Measurements from ENCODE around the gene CYLC2.

The CYLC2 gene, protein sequence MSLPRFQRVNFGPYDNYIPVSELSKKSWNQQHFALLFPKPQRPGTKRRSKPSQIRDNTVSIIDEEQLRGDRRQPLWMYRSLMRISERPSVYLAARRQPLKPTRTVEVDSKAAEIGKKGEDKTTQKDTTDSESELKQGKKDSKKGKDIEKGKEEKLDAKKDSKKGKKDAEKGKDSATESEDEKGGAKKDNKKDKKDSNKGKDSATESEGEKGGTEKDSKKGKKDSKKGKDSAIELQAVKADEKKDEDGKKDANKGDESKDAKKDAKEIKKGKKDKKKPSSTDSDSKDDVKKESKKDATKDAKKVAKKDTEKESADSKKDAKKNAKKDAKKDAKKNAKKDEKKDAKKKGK

GRCh38 chr9:102995033-102995432, at the start of gene CYLC2:
Gene CYLC2, plus strand, starts transcription at chr9:102995333. Its CDS starts 48 bp downstream, at chr9:102995381.
- Mint-ChIP-seq H3K27me3 (no peaks in the 10 kb centered on the region), H3K9me3 (ENCODE audit: low read depth) (no peaks in the 10 kb centered on the region), H3K27ac (no peak within 1 kb of the TSS), H3K36me3 (no peaks in the 10 kb centered on the region), H3K4me1 (ENCODE audit: low read depth) (no peaks in the 10 kb centered on the region), H3K4me3 (no peak within 1 kb of the TSS)

DNA sequence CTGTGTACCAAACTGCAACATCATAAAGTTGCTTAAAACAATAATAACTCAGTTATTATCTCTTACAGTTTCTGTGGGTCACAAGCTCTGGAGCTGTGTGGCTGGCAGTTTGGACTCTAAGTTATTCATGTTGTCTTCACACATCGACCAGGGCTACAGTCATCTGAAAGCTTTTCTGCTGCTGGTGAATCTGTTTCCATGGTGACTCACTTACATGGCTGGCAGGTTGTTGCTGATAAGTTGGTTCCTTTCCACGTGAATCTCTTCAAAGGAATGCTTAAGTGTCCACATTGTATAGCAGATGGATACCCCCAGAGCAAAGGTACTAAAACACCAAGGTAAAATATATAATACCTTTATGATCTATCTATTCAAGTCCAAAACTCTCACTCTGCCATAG, 44.8 kb upstream of the CYLC2 start:
- Mint-ChIP-seq H3K9me3 (ENCODE audit: low read depth) (no peaks in the 10 kb centered on the region), H3K27ac (no peak overlapping the region), H3K4me1 (ENCODE audit: low read depth) (no peaks in the 10 kb centered on the region), H3K36me3 (no peaks in the 10 kb centered on the region), H3K4me3 (no peak overlapping the region), H3K27me3 (no peaks in the 10 kb centered on the region)

- Mint-ChIP-seq H3K4me1 (ENCODE audit: low read depth) (no peaks in the 10 kb centered on the region), H3K27ac (no peak overlapping the region), H3K36me3 (no peaks in the 10 kb centered on the region), H3K27me3 (no peaks in the 10 kb centered on the region), H3K9me3 (ENCODE audit: low read depth) (peaks cover 20% of the 10 kb centered on the region), H3K4me3 (no peak overlapping the region)
These were observed 28.1 kb upstream of the CYLC2 start for GRCh38 chr9:102966999-102967398.

DNA sequence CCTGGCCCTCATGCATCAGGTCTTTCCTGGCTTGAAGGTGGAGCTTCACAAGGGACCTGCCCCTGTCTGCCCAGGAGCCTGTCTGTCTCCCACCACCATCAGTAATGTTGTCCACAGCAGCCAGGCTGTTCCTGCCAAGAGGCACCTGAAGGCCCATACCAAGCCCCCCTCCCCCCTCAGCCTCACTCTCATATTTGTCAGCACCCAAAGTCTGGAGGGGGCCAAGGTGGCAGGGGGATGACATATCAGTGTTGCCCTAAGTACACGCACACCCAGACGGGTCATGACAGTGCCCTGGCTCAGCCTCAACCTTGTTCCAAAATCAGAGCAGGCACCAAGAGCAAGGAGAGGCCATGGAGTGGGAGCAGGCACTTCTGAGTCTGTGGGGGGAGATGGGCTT, 27.2 kb upstream of the CYLC2 start:
- peaks cover 21% of the 10 kb centered on the region for H3K9me3 Mint-ChIP-seq (ENCODE audit: low read depth)
- no peak overlapping the region for H3K4me3 Mint-ChIP-seq
- H3K27ac Mint-ChIP-seq: no peak overlapping the region
- H3K36me3 Mint-ChIP-seq: no peaks in the 10 kb centered on the region
- no peaks in the 10 kb centered on the region for H3K27me3 Mint-ChIP-seq
- H3K4me1 Mint-ChIP-seq (ENCODE audit: low read depth): no peaks in the 10 kb centered on the region

DNA sequence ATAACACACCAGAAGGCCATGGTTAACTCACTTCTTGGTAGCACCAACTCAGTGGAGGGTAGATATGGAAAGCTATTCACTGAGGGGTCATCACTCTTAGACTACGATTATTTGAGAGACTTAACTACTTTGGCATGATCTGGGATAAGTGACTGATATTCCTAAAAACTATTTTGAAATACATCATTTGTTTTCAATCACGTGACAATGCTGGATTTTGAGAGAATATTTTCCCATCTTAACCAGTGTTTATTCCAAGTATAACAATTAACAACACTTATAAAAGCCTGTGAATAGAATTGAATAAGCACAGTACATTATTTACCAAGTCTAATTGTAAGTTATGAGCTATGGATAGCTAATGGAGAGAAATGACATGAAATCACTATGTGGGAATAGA, 22.4 kb upstream of the CYLC2 start:
- no peaks in the 10 kb centered on the region for H3K36me3 Mint-ChIP-seq
- no peak overlapping the region for H3K4me3 Mint-ChIP-seq
- H3K9me3 Mint-ChIP-seq (ENCODE audit: low read depth): peaks cover 21% of the 10 kb centered on the region
- H3K4me1 Mint-ChIP-seq (ENCODE audit: low read depth): no peaks in the 10 kb centered on the region
- no peaks in the 10 kb centered on the region for H3K27me3 Mint-ChIP-seq
- no peak overlapping the region for H3K27ac Mint-ChIP-seq

DNA sequence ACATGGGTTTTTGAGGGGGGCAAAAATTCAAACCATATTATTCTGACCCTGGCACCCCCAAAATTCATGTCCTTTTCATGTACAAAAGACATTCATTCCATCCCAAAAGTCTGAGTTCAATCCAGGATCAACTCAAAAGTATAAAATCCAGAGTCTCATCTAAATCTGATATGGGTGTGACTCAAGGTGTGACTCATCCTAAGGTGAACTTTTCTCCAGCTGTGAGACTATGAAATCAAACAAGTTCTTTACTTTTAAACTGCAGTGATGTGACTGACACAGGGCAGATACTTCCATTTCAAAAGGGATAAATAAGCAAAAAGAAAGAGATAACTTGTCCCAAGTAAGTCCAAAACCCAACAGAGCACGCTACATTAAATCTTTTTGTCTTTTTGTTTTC, 20.6 kb upstream of the CYLC2 start:
- no peak overlapping the region for H3K4me3 Mint-ChIP-seq
- peaks cover 16% of the 10 kb centered on the region for H3K9me3 Mint-ChIP-seq (ENCODE audit: low read depth)
- H3K36me3 Mint-ChIP-seq: no peaks in the 10 kb centered on the region
- H3K27me3 Mint-ChIP-seq: no peaks in the 10 kb centered on the region
- no peak overlapping the region for H3K27ac Mint-ChIP-seq
- H3K4me1 Mint-ChIP-seq (ENCODE audit: low read depth): no peaks in the 10 kb centered on the region

DNA sequence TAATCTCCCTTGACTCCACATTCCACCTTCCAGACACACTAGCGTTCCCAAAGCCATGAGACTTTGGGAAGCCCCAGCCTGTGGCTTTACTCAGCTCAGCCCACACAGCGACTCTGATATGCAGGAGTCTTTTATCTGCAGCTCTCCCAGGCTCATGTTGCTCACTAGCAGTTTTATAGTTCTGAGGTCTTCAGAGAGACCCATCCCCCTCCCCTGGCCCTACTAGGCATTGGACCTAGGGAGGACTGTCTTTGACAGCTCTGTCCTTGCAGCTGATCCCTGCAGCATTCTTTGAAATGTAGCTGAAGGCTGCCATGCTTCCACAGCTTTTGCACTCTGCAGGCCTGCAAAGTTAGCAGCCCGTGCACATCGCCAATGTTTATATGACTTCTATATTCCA, 19.9 kb upstream of the CYLC2 start:
- Mint-ChIP-seq H3K27ac (no peak overlapping the region), H3K4me1 (ENCODE audit: low read depth) (no peaks in the 10 kb centered on the region), H3K4me3 (no peak overlapping the region), H3K36me3 (no peaks in the 10 kb centered on the region), H3K27me3 (no peaks in the 10 kb centered on the region), H3K9me3 (ENCODE audit: low read depth) (peaks cover 14% of the 10 kb centered on the region)

- Mint-ChIP-seq H3K27ac (no peak overlapping the region), H3K4me3 (no peak overlapping the region), H3K4me1 (ENCODE audit: low read depth) (no peaks in the 10 kb centered on the region), H3K36me3 (no peaks in the 10 kb centered on the region), H3K27me3 (peaks cover 2% of the 10 kb centered on the region), H3K9me3 (ENCODE audit: low read depth) (peaks cover 4% of the 10 kb centered on the region)
These were observed 9.8 kb upstream of the CYLC2 start for GRCh38 chr9:102985162-102985895.

- Mint-ChIP-seq H3K4me3 (no peak overlapping the region), H3K4me1 (ENCODE audit: low read depth) (no peaks in the 10 kb centered on the region), H3K27ac (no peak overlapping the region), H3K36me3 (no peaks in the 10 kb centered on the region), H3K9me3 (ENCODE audit: low read depth) (peaks cover 4% of the 10 kb centered on the region), H3K27me3 (peaks cover 2% of the 10 kb centered on the region)
These were observed 8.7 kb upstream of the CYLC2 start for GRCh38 chr9:102986425-102986824.

DNA sequence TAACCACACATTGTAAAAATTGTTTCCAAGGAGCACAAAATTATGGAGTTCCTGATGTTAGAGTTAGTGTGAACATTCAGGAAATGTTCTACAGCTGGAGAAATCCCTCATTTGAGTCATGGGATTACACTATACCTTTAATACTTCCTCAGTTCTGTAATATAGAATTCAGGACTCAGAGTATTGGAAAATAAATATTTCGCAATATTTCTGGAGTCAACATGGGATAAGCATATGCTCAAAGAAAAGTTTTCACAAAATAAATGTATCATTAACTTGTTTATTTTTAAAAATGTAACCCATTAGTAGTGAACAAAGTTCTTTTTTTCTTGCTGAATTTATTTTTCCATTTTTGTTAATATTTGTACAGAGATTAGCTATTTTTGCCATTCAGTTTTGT, 8.6 kb downstream of the CYLC2 start:
- Mint-ChIP-seq H3K9me3 (ENCODE audit: low read depth) (no peaks in the 10 kb centered on the region), H3K36me3 (no peaks in the 10 kb centered on the region), H3K4me1 (ENCODE audit: low read depth) (no peaks in the 10 kb centered on the region), H3K27me3 (no peaks in the 10 kb centered on the region), H3K4me3 (no peak overlapping the region), H3K27ac (no peak overlapping the region)

- H3K36me3 Mint-ChIP-seq: no peaks in the 10 kb centered on the region
- H3K9me3 Mint-ChIP-seq (ENCODE audit: low read depth): no peaks in the 10 kb centered on the region
- H3K4me3 Mint-ChIP-seq: no peak overlapping the region
- H3K27ac Mint-ChIP-seq: no peak overlapping the region
- no peaks in the 10 kb centered on the region for H3K27me3 Mint-ChIP-seq
- H3K4me1 Mint-ChIP-seq (ENCODE audit: low read depth): no peaks in the 10 kb centered on the region
These were observed 19.1 kb downstream of the CYLC2 start for GRCh38 chr9:103014242-103014641.

GRCh38 chr9:103025796-103026195, 30.7 kb downstream of the CYLC2 start:
- H3K36me3 Mint-ChIP-seq: no peaks in the 10 kb centered on the region
- H3K4me1 Mint-ChIP-seq (ENCODE audit: low read depth): no peaks in the 10 kb centered on the region
- no peak overlapping the region for H3K27ac Mint-ChIP-seq
- no peak overlapping the region for H3K4me3 Mint-ChIP-seq
- H3K9me3 Mint-ChIP-seq (ENCODE audit: low read depth): no peaks in the 10 kb centered on the region
- no peaks in the 10 kb centered on the region for H3K27me3 Mint-ChIP-seq

- Mint-ChIP-seq H3K9me3 (ENCODE audit: low read depth) (peaks cover 10% of the 10 kb centered on the region), H3K27me3 (no peaks in the 10 kb centered on the region), H3K27ac (no peak overlapping the region), H3K4me1 (ENCODE audit: low read depth) (no peaks in the 10 kb centered on the region), H3K36me3 (no peaks in the 10 kb centered on the region), H3K4me3 (no peak overlapping the region)
These were observed 42.7 kb downstream of the CYLC2 start for GRCh38 chr9:103037508-103038477.

- H3K36me3 Mint-ChIP-seq: no peaks in the 10 kb centered on the region
- H3K27me3 Mint-ChIP-seq: no peaks in the 10 kb centered on the region
- H3K9me3 Mint-ChIP-seq (ENCODE audit: low read depth): peaks cover 15% of the 10 kb centered on the region
- no peak overlapping the region for H3K4me3 Mint-ChIP-seq
- H3K4me1 Mint-ChIP-seq (ENCODE audit: low read depth): no peaks in the 10 kb centered on the region
- H3K27ac Mint-ChIP-seq: no peak overlapping the region
These were observed 46.8 kb downstream of the CYLC2 start for GRCh38 chr9:103041961-103042360.

Measured in activated naive CD8-positive, alpha-beta T cell (primary cell).